ENCODE data around the gene GIPR. TPM values are rescaled to one million over a fixed set of nuclear protein-coding genes. Genes with fewer than 3 reads are reported as not detected.

The GIPR gene
- total and polyA plus RNA-seq, 10 of the 15 experiments (the other 5 are each of a cell fraction or from before 2014, with no cell fraction given), result 1.7 to 26.3 (median 13.7) TPM

- TF ChIP-seq CHD2 (IDR thresholded peaks at IDR 0.05; ENCODE audit: borderline replicate concordance, low read depth, low read length), result peak; percentile 93
- TF ChIP-seq MYB (IDR thresholded peaks at IDR 0.05; ENCODE audit: borderline replicate concordance, low read depth, low read length), result peak; percentile 71; the same call in 1 of the 2 replicates
- TF ChIP-seq NBN (IDR thresholded peaks at IDR 0.05), result peak; percentile 67
- no peak for TF ChIP-seq PAX8 (IDR thresholded peaks at IDR 0.05)
- TF ChIP-seq MEF2B (IDR thresholded peaks at IDR 0.05; ENCODE audit: partially characterized antibody, poor library complexity, severe bottlenecking), result peak; percentile 96
- peak; percentile 49; the same call in 1 of the 2 replicates for TF ChIP-seq PML (IDR thresholded peaks at IDR 0.05; ENCODE audit: low read length)
- TF ChIP-seq HSF1 (IDR thresholded peaks at IDR 0.05; ENCODE audit: low read depth, low read length), result no peak; the same call in 1 of the 2 replicates
- TF ChIP-seq MYC (IDR thresholded peaks at IDR 0.05; ENCODE audit: insufficient read depth, insufficient read length, insufficient replicate concordance, low read length, severe bottlenecking), result no peak
- peak; percentile 83; the same call in 2 of the 3 replicates for TF ChIP-seq POU2F2 (IDR thresholded peaks at IDR 0.05; ENCODE audit: borderline replicate concordance, low read depth, low read length)
- TF ChIP-seq E2F4 (IDR thresholded peaks at IDR 0.05; ENCODE audit: low read depth, low read length), result peak; percentile 51; the same call in 1 of the 2 replicates
- TF ChIP-seq EZH2 (IDR thresholded peaks at IDR 0.05; ENCODE audit: borderline replicate concordance, control insufficient read depth, low read depth, low read length), result no peak
- peak; percentile 94 for TF ChIP-seq RELA (IDR thresholded peaks at IDR 0.05; ENCODE audit: borderline replicate concordance, partially characterized antibody)
- TF ChIP-seq ASH2L (IDR thresholded peaks at IDR 0.05; ENCODE audit: borderline replicate concordance, low read depth), result no peak
- peak; percentile 82 for TF ChIP-seq GABPA (IDR thresholded peaks at IDR 0.05; ENCODE audit: low read depth)
Measured at GRCh38 chr19:45730368-45731288, 62.6 kb downstream of the GIPR start, which contains the start of gene FBXO46 (continued).

MicroRNA genes within 50 kb of the gene (microRNA counts, 767-probe panel; counts per million panel counts)
- 1,346 counts per million, percentile 48 among the panel's probes with 10 or more counts for microRNA hsa-miR-330-3p
- 516 counts per million, percentile 8 among the panel's probes with 10 or more counts for microRNA hsa-miR-330-5p
- microRNA hsa-miR-642a-5p, result 1,807 counts per million, percentile 70 among the panel's probes with 10 or more counts
- microRNA hsa-miR-642b-3p, result 977 counts per million, percentile 26 among the panel's probes with 10 or more counts

Small RNA genes within 50 kb of the gene (microRNA-seq; reads per million reads assigned to microRNA genes)
- gene MIR330 (587 reads per million, percentile 85 among the genes with 10 or more reads in this experiment), gene MIR642A (not detected), gene MIR642B (not detected)

Small RNA genes within 50 kb of the gene (small RNA-seq; reads per million reads assigned to genes)
- gene MIR642A, result 9.9 reads per million, percentile 95 among the genes with 10 or more reads in this experiment
- 0.12 reads per million for gene RN7SL836P

Other genes with a start within 250 kb of the GIPR start
Only the 7 nearest of the 21 such genes appear.
- 5.9 and 8.0 TPM in 2 replicates for gene OPA3, start 83.4 kb upstream of the GIPR start, total RNA-seq (2014; rRNA removed)
- gene OPA3, start 83.4 kb upstream of the GIPR start, total RNA-seq (2014; rRNA removed; fragmentation: Illumina TruSeq; extraction: Trizol), result 9.8 and 10.0 TPM in 2 replicates
- gene OPA3, start 83.4 kb upstream of the GIPR start, total RNA-seq (2021), result 18.1 and 22.2 TPM in 2 replicates
- 15.0 and 24.3 TPM in 2 replicates for gene OPA3, start 83.4 kb upstream of the GIPR start, polyA plus RNA-seq (2011; rRNA removed)
- 10.6 and 12.8 TPM in 2 replicates for gene OPA3, start 83.4 kb upstream of the GIPR start, polyA plus RNA-seq (2014; fragmentation: Illumina TruSeq; extraction: Trizol)
- 1 to 10 TPM; 2.2 to 2.3 TPM for gene OPA3, start 83.4 kb upstream of the GIPR start, polyA plus RNA-seq (2014; fragmentation: Nextera tagmentation; extraction: Ambion mirVana)
- 11.4 and 13.8 TPM in 2 replicates for gene OPA3, start 83.4 kb upstream of the GIPR start, polyA plus RNA-seq (2014; rRNA removed)
- gene OPA3, start 83.4 kb upstream of the GIPR start, polyA plus RNA-seq (2016; fragmentation: Nextera tagmentation; extraction: Ambion mirVana), result 10 to 100 TPM; 21.7 to 22.4 TPM
- gene GPR4, start 66.0 kb upstream of the GIPR start, total RNA-seq (2014; rRNA removed), result not detected in 2 replicates
- not detected in 2 replicates for gene GPR4, start 66.0 kb upstream of the GIPR start, total RNA-seq (2014; rRNA removed; fragmentation: Illumina TruSeq; extraction: Trizol)
- not detected in 2 replicates for gene GPR4, start 66.0 kb upstream of the GIPR start, total RNA-seq (2021)
- gene GPR4, start 66.0 kb upstream of the GIPR start, polyA plus RNA-seq (2011; rRNA removed), result not detected in 2 replicates
- gene GPR4, start 66.0 kb upstream of the GIPR start, polyA plus RNA-seq (2014; fragmentation: Illumina TruSeq; extraction: Trizol), result not detected in 2 replicates
- gene GPR4, start 66.0 kb upstream of the GIPR start, polyA plus RNA-seq (2014; fragmentation: Nextera tagmentation; extraction: Ambion mirVana), result not detected
- 0.03 TPM in 1 of 2 replicates, not detected in the other for gene GPR4, start 66.0 kb upstream of the GIPR start, polyA plus RNA-seq (2014; rRNA removed)
- not detected for gene GPR4, start 66.0 kb upstream of the GIPR start, polyA plus RNA-seq (2016; fragmentation: Nextera tagmentation; extraction: Ambion mirVana)
- 44.0 and 46.7 TPM in 2 replicates for gene EML2, start 28.8 kb upstream of the GIPR start, total RNA-seq (2014; rRNA removed)
- 23.4 and 23.8 TPM in 2 replicates for gene EML2, start 28.8 kb upstream of the GIPR start, total RNA-seq (2014; rRNA removed; fragmentation: Illumina TruSeq; extraction: Trizol)
- 64.0 and 72.2 TPM in 2 replicates for gene EML2, start 28.8 kb upstream of the GIPR start, total RNA-seq (2021)
- 28.4 and 47.7 TPM in 2 replicates for gene EML2, start 28.8 kb upstream of the GIPR start, polyA plus RNA-seq (2011; rRNA removed)
- 18.2 and 25.3 TPM in 2 replicates for gene EML2, start 28.8 kb upstream of the GIPR start, polyA plus RNA-seq (2014; fragmentation: Illumina TruSeq; extraction: Trizol)
- 1 to 10 TPM; 1.6 to 2.2 TPM for gene EML2, start 28.8 kb upstream of the GIPR start, polyA plus RNA-seq (2014; fragmentation: Nextera tagmentation; extraction: Ambion mirVana)
- gene EML2, start 28.8 kb upstream of the GIPR start, polyA plus RNA-seq (2014; rRNA removed), result 56.1 and 56.6 TPM in 2 replicates
- 10 to 100 TPM; 27.4 to 27.6 TPM for gene EML2, start 28.8 kb upstream of the GIPR start, polyA plus RNA-seq (2016; fragmentation: Nextera tagmentation; extraction: Ambion mirVana)
- gene SNRPD2, start 23.7 kb downstream of the GIPR start, total RNA-seq (2014; rRNA removed), result 600 and 677 TPM in 2 replicates
- 526 and 536 TPM in 2 replicates for gene SNRPD2, start 23.7 kb downstream of the GIPR start, total RNA-seq (2014; rRNA removed; fragmentation: Illumina TruSeq; extraction: Trizol)
- gene SNRPD2, start 23.7 kb downstream of the GIPR start, total RNA-seq (2021), result 806 and 844 TPM in 2 replicates
- 939 and 1,096 TPM in 2 replicates for gene SNRPD2, start 23.7 kb downstream of the GIPR start, polyA plus RNA-seq (2011; rRNA removed)
- 529 and 569 TPM in 2 replicates for gene SNRPD2, start 23.7 kb downstream of the GIPR start, polyA plus RNA-seq (2014; fragmentation: Illumina TruSeq; extraction: Trizol)
- 1,000 to 10,000 TPM; 3,237 to 3,621 TPM for gene SNRPD2, start 23.7 kb downstream of the GIPR start, polyA plus RNA-seq (2014; fragmentation: Nextera tagmentation; extraction: Ambion mirVana)
- gene SNRPD2, start 23.7 kb downstream of the GIPR start, polyA plus RNA-seq (2014; rRNA removed), result 736 and 920 TPM in 2 replicates
- gene SNRPD2, start 23.7 kb downstream of the GIPR start, polyA plus RNA-seq (2016; fragmentation: Nextera tagmentation; extraction: Ambion mirVana), result 1,000 to 10,000 TPM; 1,262 to 1,451 TPM
- 17.5 and 19.4 TPM in 2 replicates for gene QPCTL, start 24.4 kb downstream of the GIPR start, total RNA-seq (2014; rRNA removed)
- 6.9 and 7.6 TPM in 2 replicates for gene QPCTL, start 24.4 kb downstream of the GIPR start, total RNA-seq (2014; rRNA removed; fragmentation: Illumina TruSeq; extraction: Trizol)
- 22.6 and 23.9 TPM in 2 replicates for gene QPCTL, start 24.4 kb downstream of the GIPR start, total RNA-seq (2021)
- gene QPCTL, start 24.4 kb downstream of the GIPR start, polyA plus RNA-seq (2011; rRNA removed), result 6.1 and 11.3 TPM in 2 replicates
- 7.4 and 9.0 TPM in 2 replicates for gene QPCTL, start 24.4 kb downstream of the GIPR start, polyA plus RNA-seq (2014; fragmentation: Illumina TruSeq; extraction: Trizol)
- gene QPCTL, start 24.4 kb downstream of the GIPR start, polyA plus RNA-seq (2014; fragmentation: Nextera tagmentation; extraction: Ambion mirVana), result 1 to 10 TPM; 1.1 to 1.7 TPM
- 21.0 and 24.1 TPM in 2 replicates for gene QPCTL, start 24.4 kb downstream of the GIPR start, polyA plus RNA-seq (2014; rRNA removed)
- 10 to 100 TPM; 11.1 to 12.6 TPM for gene QPCTL, start 24.4 kb downstream of the GIPR start, polyA plus RNA-seq (2016; fragmentation: Nextera tagmentation; extraction: Ambion mirVana)
- gene FBXO46, start 62.7 kb downstream of the GIPR start, total RNA-seq (2014; rRNA removed), result 23.6 and 26.4 TPM in 2 replicates
- 8.3 and 11.0 TPM in 2 replicates for gene FBXO46, start 62.7 kb downstream of the GIPR start, total RNA-seq (2014; rRNA removed; fragmentation: Illumina TruSeq; extraction: Trizol)
- gene FBXO46, start 62.7 kb downstream of the GIPR start, total RNA-seq (2021), result 50.4 and 61.5 TPM in 2 replicates
- 4.3 and 5.9 TPM in 2 replicates for gene FBXO46, start 62.7 kb downstream of the GIPR start, polyA plus RNA-seq (2011; rRNA removed)
- 11.3 and 17.2 TPM in 2 replicates for gene FBXO46, start 62.7 kb downstream of the GIPR start, polyA plus RNA-seq (2014; fragmentation: Illumina TruSeq; extraction: Trizol)
- gene FBXO46, start 62.7 kb downstream of the GIPR start, polyA plus RNA-seq (2014; fragmentation: Nextera tagmentation; extraction: Ambion mirVana), result 1 to 10 TPM; 2.5 to 7.1 TPM
- 25.3 and 31.3 TPM in 2 replicates for gene FBXO46, start 62.7 kb downstream of the GIPR start, polyA plus RNA-seq (2014; rRNA removed)
- 10 to 100 TPM; 16.1 to 28.8 TPM for gene FBXO46, start 62.7 kb downstream of the GIPR start, polyA plus RNA-seq (2016; fragmentation: Nextera tagmentation; extraction: Ambion mirVana)
- 0.11 and 0.17 TPM in 2 replicates for gene MEIOSIN, start 65.2 kb downstream of the GIPR start, total RNA-seq (2014; rRNA removed)
- gene MEIOSIN, start 65.2 kb downstream of the GIPR start, total RNA-seq (2014; rRNA removed; fragmentation: Illumina TruSeq; extraction: Trizol), result not detected in 2 replicates
- gene MEIOSIN, start 65.2 kb downstream of the GIPR start, total RNA-seq (2021), result not detected in 2 replicates
- 0.04 and 0.11 TPM in 2 replicates for gene MEIOSIN, start 65.2 kb downstream of the GIPR start, polyA plus RNA-seq (2011; rRNA removed)
- 0.06 TPM in 1 of 2 replicates, not detected in the other for gene MEIOSIN, start 65.2 kb downstream of the GIPR start, polyA plus RNA-seq (2014; fragmentation: Illumina TruSeq; extraction: Trizol)
- not detected for gene MEIOSIN, start 65.2 kb downstream of the GIPR start, polyA plus RNA-seq (2014; fragmentation: Nextera tagmentation; extraction: Ambion mirVana)
- gene MEIOSIN, start 65.2 kb downstream of the GIPR start, polyA plus RNA-seq (2014; rRNA removed), result 0.04 and 0.05 TPM in 2 replicates
- under 1 TPM; 0.19 to 0.66 TPM for gene MEIOSIN, start 65.2 kb downstream of the GIPR start, polyA plus RNA-seq (2016; fragmentation: Nextera tagmentation; extraction: Ambion mirVana)